Osteocyte (in vitro differentiated cells): Measurements from ENCODE around the gene PSMA2. TPM values are rescaled to one million over a fixed set of nuclear protein-coding genes. Genes with fewer than 3 reads are reported as not detected.

Experiments
- DNase-seq: peaks from one replicate; pipeline ENCODE4 v3.0.0; 2021; ENCODE audit warnings: mixed read lengths; ENCODE audit not compliant: unreplicated experiment; ENCODE audit errors: extremely low spot score
- H3K27ac Mint-ChIP-seq: one replicate; pipeline ENCODE4 v1.8.0; 2021; ENCODE audit warnings: mild to moderate bottlenecking, mixed read lengths; ENCODE audit not compliant: unreplicated experiment
- H3K27me3 Mint-ChIP-seq: one replicate; pipeline ENCODE4 v1.8.0; 2021; ENCODE audit warnings: mixed read lengths; ENCODE audit not compliant: unreplicated experiment
- H3K36me3 Mint-ChIP-seq: one replicate; pipeline ENCODE4 v1.8.0; 2021; ENCODE audit warnings: mixed read lengths; ENCODE audit not compliant: unreplicated experiment
- H3K4me1 Mint-ChIP-seq: one replicate; pipeline ENCODE4 v1.8.0; 2021; ENCODE audit warnings: mixed read lengths; ENCODE audit not compliant: unreplicated experiment
- H3K4me3 Mint-ChIP-seq: one replicate; pipeline ENCODE4 v1.8.0; 2021; ENCODE audit warnings: mild to moderate bottlenecking, moderate library complexity, mixed read lengths; ENCODE audit not compliant: unreplicated experiment
- H3K9me3 Mint-ChIP-seq: one replicate; pipeline ENCODE4 v1.8.0; 2021; ENCODE audit warnings: mixed read lengths; ENCODE audit not compliant: unreplicated experiment
- CTCF ChIP-seq: fragments of 200-600 bp; sonication (generic); IDR thresholded peaks from 2 replicates; pipeline ENCODE4 v1.5.0; 2021; ENCODE audit warnings: antibody characterized with exemption, mild to moderate bottlenecking, moderate library complexity
- total RNA-seq: library from RNA; stranded (reverse); gene quantifications from 2 replicates; pipeline ENCODE4 v1.2.1, GENCODE V29; 2021

PSMA2 gene
- total RNA-seq, 1 donor from 2014 or later, result 65.0 TPM

- Mint-ChIP-seq H3K4me3 (no peak overlapping the region), H3K27me3 (peaks cover 3% of the 10 kb centered on the region), H3K27ac (peak overlapping the region; percentile 5), H3K9me3 (no peaks in the 10 kb centered on the region), H3K36me3 (peaks cover 9% of the 10 kb centered on the region), H3K4me1 (peaks cover 23% of the 10 kb centered on the region)
- DNase-seq, result no peak
- no peak for TF ChIP-seq CTCF
Observed at GRCh38 chr7:42907316-42907715, 24.7 kb downstream of the PSMA2 start.

GRCh38 chr7:42906181-42906580 is 25.8 kb downstream of the PSMA2 start:
- peaks cover 18% of the 10 kb centered on the region for H3K4me1 Mint-ChIP-seq
- no peak overlapping the region for H3K4me3 Mint-ChIP-seq
- TF ChIP-seq CTCF, result no peak
- H3K36me3 Mint-ChIP-seq, result peaks cover 9% of the 10 kb centered on the region
- H3K27ac Mint-ChIP-seq, result no peak overlapping the region
- peaks cover 3% of the 10 kb centered on the region for H3K27me3 Mint-ChIP-seq
- no peaks in the 10 kb centered on the region for H3K9me3 Mint-ChIP-seq
- no peak for DNase-seq

GRCh38 chr7:42902331-42902730 is 29.6 kb downstream of the PSMA2 start:
- H3K4me1 Mint-ChIP-seq, result peaks cover 2% of the 10 kb centered on the region

GRCh38 chr7:42900842-42901241 is 31.1 kb downstream of the PSMA2 start:
- H3K4me3 Mint-ChIP-seq, result no peak overlapping the region
- no peaks in the 10 kb centered on the region for H3K9me3 Mint-ChIP-seq
- no peak for TF ChIP-seq CTCF
- no peaks in the 10 kb centered on the region for H3K4me1 Mint-ChIP-seq
- H3K27me3 Mint-ChIP-seq, result peaks cover 17% of the 10 kb centered on the region
- no peak overlapping the region for H3K27ac Mint-ChIP-seq
- no peak for DNase-seq
- no peaks in the 10 kb centered on the region for H3K36me3 Mint-ChIP-seq

More at GRCh38 chr7:42902331-42902730, 29.6 kb downstream of the PSMA2 start:
- Mint-ChIP-seq H3K4me3 (no peak overlapping the region), H3K36me3 (no peaks in the 10 kb centered on the region), H3K27ac (no peak overlapping the region), H3K9me3 (no peaks in the 10 kb centered on the region), H3K27me3 (peaks cover 4% of the 10 kb centered on the region)
- no peak for TF ChIP-seq CTCF
- no peak for DNase-seq

GRCh38 chr7:42893346-42894240 is 38.4 kb downstream of the PSMA2 start:
- DNase-seq, result no peak
- peaks cover 9% of the 10 kb centered on the region for H3K4me1 Mint-ChIP-seq
- peaks cover 10% of the 10 kb centered on the region for H3K9me3 Mint-ChIP-seq
- H3K4me3 Mint-ChIP-seq, result no peak overlapping the region
- no peak for TF ChIP-seq CTCF
- H3K36me3 Mint-ChIP-seq, result peaks cover 5% of the 10 kb centered on the region
- peaks cover 15% of the 10 kb centered on the region for H3K27me3 Mint-ChIP-seq
- H3K27ac Mint-ChIP-seq, result no peak overlapping the region
